Bronchial epithelial cell (primary cell): ENCODE data around the gene CLSTN2. TPM values are rescaled to one million over a fixed set of nuclear protein-coding genes. Genes with fewer than 3 reads are reported as not detected.
A peak's percentile ranks its signal among the peaks of the same experiment; 100 is the strongest.

ENCODE experiments used
- DNase-seq: peaks from one replicate; pipeline ENCODE4 v3.0.0-alpha.2; 2010; ENCODE audit warnings: low read depth
- FAIRE-seq: peaks from 2 replicates; lab custom pipeline; 2011; peaks lifted over from hg19 to GRCh38; lab: Jason Lieb, UNC
- H3K27me3 ChIP-seq: 2 replicates; pipeline ENCODE4 v1.5.1; 2011; ENCODE audit warnings: low read length; ENCODE audit not compliant: control insufficient read depth, insufficient read depth
- H3K36me3 ChIP-seq: 2 replicates; pipeline ENCODE4 v1.5.1; 2011; ENCODE audit warnings: low read length; ENCODE audit not compliant: control insufficient read depth, insufficient read depth
- H3K4me3 ChIP-seq: 2 replicates; pipeline ENCODE4 v1.5.1; 2011; ENCODE audit warnings: mild to moderate bottlenecking, low read depth, low read length, control low read depth
- CTCF ChIP-seq: IDR thresholded peaks from 2 replicates; pipeline ENCODE4 v1.5.1; 2011; ENCODE audit warnings: mild to moderate bottlenecking, moderate library complexity, low read length, control low read depth, inconsistent platforms; ENCODE audit not compliant: insufficient read depth, severe bottlenecking
- total RNA-seq: library from RNA; depleted of rRNA; stranded (reverse); fragments of >200 nt; gene quantifications from 2 replicates; pipeline ENCODE4 v1.2.1, GENCODE V29; 2014

Gene CLSTN2
- total RNA-seq, 1 donor from 2014 or later = 0.26 TPM

- Histone ChIP-seq H3K4me3 (no peak overlapping the region), H3K27me3 (no peaks in the 10 kb centered on the region), H3K36me3 (no peaks in the 10 kb centered on the region)
- FAIRE-seq (no peak), DNase-seq (no peak)
- no peak for TF ChIP-seq CTCF
Measured at GRCh38 chr3:140117096-140117526, 182.1 kb downstream of the CLSTN2 start.

DNA sequence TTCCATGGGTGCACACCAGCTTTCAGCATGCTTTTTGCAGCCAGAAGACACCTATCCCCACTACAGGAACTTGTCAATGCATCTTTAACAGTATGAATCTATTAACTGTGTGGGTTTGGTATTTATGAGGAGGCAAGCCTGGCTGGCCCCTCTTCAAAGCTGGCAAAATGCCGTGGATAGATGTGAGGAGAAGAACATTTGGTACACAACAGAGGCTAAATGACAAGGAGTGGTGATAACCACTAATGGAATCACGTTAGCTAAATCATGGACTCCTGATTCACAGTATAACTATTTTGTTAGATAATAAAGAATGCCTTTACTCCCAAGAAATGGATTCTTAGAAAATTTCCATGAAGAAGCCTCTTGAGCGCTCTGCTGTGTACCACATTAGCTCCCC lies 187.2 kb downstream of the CLSTN2 start:
- Histone ChIP-seq H3K4me3 (no peak overlapping the region), H3K36me3 (no peaks in the 10 kb centered on the region), H3K27me3 (no peaks in the 10 kb centered on the region)
- TF ChIP-seq CTCF = no peak
- DNase-seq = no peak
- no peak for FAIRE-seq

DNA sequence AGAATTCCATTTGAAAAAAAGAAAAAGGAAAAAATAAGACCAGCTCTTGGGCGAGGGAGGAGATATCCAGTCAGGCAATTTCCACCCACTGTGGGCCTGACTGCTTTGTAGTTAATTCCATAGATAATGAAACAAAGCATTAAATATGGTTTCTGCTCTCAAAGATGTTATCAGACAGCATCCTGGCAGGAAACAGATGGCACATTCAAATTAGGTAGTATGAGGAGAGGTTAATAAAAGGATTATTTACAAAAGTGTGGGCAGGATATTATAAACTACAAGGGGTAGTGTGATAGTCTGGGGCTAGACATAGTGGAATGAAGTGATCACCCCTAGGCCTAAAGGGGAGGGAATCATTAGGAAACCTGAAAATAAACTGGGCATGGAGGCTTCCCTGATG lies 193.2 kb downstream of the CLSTN2 start:
- Histone ChIP-seq H3K27me3 (no peaks in the 10 kb centered on the region), H3K36me3 (no peaks in the 10 kb centered on the region), H3K4me3 (no peak overlapping the region)
- DNase-seq (no peak), FAIRE-seq (no peak)
- TF ChIP-seq CTCF = no peak

DNA sequence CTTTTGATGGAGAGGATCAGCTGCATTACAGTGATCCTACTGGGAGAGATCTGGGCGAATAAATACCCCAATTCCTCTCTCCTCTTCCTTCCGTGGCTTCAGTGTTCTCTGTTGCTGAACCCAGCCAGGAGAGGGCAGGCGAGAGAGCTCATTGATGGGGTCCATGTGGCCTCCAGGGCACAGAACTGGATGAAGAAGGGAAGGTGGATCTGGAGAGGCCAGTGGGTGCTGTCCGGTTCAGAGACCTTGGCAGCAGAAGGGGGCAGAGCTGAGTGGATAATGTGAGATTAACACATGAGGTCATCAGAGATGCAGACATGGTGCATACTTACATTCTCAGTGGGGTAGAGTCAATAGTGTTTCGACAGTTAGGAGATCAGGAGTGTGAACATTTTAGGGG lies 193.6 kb downstream of the CLSTN2 start:
- TF ChIP-seq CTCF = peak; percentile 55
- FAIRE-seq (peak; percentile 23), DNase-seq (peak; percentile 7)
- H3K4me3 ChIP-seq = no peak overlapping the region
- no peaks in the 10 kb centered on the region for H3K36me3 ChIP-seq
- H3K27me3 ChIP-seq = no peaks in the 10 kb centered on the region

- no peak for TF ChIP-seq CTCF
- no peak overlapping the region for H3K4me3 ChIP-seq
- DNase-seq (no peak), FAIRE-seq (no peak)
- H3K27me3 ChIP-seq = no peaks in the 10 kb centered on the region
- H3K36me3 ChIP-seq = no peaks in the 10 kb centered on the region
Measured at GRCh38 chr3:140129768-140130284, 194.8 kb downstream of the CLSTN2 start.

DNA sequence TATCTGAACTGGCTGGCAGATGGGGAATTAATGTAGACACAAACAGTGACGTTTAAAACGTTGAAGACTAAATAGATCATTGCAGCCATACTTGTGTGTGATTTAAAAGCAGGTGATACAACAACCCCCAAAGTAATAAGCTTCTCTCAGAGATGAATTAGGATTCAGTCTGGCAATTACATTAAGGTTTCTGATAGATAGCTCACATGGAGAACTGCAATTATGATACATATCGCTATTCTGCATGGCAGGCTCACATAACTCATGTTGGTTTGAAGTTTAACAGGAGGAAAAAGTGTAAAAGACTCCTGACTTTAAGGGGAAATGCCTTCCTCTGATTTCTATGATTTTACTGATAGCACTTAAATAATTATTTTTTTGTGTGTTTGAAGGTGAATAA lies 196.9 kb downstream of the CLSTN2 start:
- TF ChIP-seq CTCF = no peak
- FAIRE-seq = no peak
- no peak overlapping the region for H3K4me3 ChIP-seq
- H3K36me3 ChIP-seq = no peaks in the 10 kb centered on the region
- DNase-seq = no peak
- no peaks in the 10 kb centered on the region for H3K27me3 ChIP-seq
